GM18526 (cell line): ENCODE results near the gene SGPP2.

ENCODE experiments used
- POLR2A ChIP-seq: IDR thresholded peaks from 3 replicates; pipeline ENCODE4 v1.6.1; 2011; ENCODE audit not compliant: insufficient read length; ENCODE audit errors: extremely low read depth

Gene SGPP2

DNA sequence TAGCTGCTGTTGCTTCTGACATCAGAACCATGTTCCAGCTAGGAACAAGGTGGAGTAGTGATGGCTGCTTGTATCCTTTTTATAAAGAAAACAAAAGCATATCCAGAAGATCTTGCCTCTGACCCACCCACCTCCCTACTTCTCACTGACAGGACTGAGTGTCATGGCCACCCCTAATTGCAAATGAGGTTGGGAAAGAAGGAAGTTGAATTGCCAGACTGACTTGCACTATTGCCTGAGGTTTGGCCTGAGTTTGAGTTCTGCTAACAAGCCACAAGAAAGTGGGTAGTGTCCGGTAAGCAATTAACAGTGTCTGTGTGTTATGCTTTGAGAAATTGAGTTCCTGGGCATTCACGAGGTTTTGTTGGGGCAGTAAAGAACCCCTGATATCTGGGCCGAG is 22.8 kb downstream of the SGPP2 start:
- no peak for TF ChIP-seq POLR2A

GRCh38 chr2:222448748-222449181 is 24.4 kb downstream of the SGPP2 start:
- TF ChIP-seq POLR2A, result no peak

GRCh38 chr2:222450021-222450420 is 25.7 kb downstream of the SGPP2 start:
- TF ChIP-seq POLR2A, result no peak

GRCh38 chr2:222451224-222451674 is 26.9 kb downstream of the SGPP2 start:
- TF ChIP-seq POLR2A, result no peak

DNA sequence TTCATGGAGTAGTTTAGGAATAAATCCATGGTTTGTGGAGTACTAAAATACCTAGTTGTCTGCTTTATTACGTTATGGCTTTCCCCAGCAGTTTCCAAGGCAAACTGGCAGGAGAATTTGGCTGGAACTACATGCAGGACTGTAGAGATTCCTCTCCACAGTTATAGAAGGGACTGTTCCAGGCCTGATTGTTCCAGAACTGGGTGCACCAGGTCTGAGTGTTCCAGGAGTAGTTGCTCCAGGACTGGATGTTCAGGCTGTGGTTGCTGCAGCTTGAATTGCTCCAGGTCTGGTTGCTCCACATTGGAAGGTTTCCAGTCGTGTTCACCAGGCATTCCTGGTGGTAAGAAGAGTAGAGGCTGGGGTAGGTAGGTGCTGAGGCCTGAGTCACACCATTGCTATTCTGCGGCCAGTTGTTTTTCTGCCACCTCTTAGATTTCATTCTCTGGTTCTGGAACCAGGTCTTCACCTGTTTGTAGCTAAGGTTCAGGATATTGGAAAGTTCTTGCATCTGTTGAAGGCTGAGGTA is 28.1 kb downstream of the SGPP2 start:
- no peak for TF ChIP-seq POLR2A

DNA sequence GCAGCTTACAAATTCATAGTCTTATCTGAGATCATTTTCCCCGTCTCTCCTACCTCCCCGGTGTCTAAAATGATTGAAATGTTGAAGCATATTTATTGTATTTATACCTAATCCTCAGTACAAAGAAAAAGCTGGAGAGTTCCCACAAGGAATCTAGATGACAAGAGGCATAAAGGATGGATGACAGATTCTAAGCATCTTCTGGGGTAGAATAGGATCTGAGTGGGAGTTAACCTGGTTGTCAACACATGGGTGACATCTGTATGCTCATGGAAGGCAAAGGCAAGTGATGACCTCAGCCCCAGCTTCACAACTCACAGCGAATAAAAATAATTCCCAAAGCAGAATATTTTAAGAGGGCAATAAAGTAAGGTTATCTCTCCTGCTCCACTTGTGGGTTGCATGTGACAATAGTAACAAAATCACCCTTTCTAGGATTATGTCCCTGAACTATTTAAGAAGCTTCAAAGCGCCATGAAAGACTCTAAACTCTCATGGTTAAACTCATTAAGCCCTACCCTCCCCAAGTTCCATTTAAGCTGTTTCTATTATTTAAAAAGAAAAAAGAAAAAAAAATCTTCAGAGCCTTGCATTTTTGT is 32.2 kb downstream of the SGPP2 start:
- no peak for TF ChIP-seq POLR2A

DNA sequence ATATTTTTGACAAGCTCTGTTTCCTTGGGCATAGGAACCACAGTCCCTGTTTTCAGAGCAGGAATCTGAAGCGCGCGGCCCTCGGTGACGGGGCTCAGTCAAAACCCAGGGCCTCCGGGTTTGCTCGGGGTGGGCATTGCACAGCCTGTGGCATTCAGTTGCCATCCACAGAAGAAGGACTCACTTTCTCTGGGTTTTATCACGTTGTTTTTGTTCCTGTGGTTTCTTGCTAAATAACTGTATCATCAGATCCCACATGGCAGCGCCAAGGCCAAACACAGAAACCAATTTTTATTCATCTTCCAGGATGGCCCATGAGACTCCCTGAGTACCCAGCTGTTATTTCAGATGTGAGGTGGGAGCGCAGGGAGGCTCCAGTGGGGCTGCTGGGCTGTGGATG is 35.6 kb downstream of the SGPP2 start:
- no peak for TF ChIP-seq POLR2A

DNA sequence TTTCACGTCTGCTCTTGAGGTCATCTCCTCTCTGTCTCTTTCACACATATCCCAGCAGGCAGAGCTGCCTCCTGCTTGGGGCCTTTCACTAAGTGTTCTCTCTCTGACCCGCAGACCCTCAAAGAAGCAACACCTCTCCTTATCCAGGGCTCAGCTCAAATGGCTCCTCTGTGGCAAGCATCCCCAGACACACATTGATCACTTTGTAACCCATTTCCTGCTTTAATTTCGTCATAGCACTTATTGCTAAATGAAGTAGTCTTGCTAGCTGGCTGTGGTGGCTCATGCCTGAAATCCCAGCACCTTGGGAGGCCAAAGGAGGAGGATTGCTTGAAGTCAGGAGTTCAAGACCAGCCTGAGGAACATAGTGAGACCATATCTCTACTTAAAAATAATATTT is 41.4 kb downstream of the SGPP2 start:
- TF ChIP-seq POLR2A, result no peak

DNA sequence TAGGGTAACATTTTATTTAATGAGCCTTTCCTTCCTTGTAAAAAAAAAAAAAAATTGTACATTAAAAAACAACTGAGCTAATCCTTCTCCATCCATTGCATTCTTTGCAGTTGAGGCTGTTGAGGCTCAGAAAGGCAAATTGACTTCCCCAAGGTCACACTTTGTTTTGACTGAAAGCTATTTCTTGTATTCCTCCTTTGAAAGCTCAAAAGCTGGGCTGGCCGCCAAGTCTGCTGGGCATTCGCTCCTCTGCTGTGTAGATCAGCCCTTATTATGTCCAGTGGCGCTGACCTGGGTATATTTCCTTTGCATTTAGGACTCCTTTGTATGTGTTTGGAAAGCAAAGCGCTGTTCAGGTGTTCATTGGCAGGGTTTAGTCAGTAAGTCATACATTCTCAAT is 44.0 kb downstream of the SGPP2 start:
- TF ChIP-seq POLR2A, result no peak

DNA sequence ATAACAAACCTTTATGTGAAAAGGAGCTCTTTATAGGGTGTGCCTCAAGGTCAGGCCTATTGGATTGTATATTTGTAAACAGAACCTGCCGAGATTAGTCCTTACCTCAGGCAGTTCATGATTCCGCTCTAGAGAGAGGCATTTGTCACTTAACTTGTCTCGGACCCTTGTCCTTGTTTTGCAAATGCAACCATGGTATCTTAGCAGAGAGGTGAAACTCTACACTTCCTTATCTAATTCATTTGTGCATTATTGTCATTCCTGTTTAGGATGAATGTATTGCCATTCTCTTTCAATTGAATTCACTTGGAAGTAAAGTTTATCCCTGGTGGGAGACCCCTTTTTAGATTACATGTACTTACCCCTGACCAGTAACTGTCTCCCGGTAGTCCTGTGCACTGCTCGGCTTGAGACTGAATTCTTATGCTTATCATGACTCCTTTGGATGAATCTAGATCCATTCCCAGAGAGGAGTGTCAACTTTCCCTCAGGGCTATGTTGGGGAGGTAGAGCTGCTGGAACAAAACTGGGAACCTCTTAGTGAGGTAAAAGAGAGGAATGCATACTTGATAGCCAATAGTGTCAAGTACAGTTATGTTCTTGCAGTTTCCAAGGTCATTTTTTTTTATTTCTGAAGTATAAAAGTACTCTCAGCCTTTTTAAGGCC is 46.6 kb downstream of the SGPP2 start:
- no peak for TF ChIP-seq POLR2A

DNA sequence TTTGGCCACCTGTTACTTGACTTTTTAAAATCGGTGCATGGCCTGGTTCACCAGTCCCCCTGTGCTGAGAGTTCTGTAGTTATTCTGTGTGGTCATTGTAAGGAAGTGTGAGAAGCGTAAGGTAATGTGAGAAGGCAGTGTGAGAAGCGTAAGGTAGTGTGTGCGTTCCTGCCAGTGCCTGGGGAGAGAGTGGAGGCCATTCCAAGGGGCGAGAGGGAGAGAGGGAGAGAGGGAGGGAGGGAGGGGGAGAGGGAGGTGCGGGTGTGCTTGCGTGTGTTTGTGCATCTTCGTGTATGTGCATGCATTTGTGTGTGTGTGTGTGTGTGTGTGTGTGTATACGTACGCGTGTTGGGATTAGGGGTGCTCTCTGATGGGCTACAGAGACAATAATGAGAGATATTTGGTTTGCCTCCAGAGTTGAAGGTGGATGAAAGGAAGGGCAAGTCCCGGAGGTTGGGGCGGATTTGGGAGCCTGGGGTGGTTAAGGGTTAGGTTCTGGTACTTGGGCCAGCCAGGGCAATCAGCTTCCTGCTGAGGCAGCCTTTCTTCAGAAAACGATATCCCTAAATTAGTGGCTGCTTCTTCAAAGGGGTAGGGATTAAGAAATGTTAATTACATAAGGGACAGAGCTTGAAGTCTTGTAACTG is 53.7 kb downstream of the SGPP2 start:
- no peak for TF ChIP-seq POLR2A

- TF ChIP-seq POLR2A, result no peak
Measured at GRCh38 chr2:222479859-222480258, 55.5 kb downstream of the SGPP2 start.

DNA sequence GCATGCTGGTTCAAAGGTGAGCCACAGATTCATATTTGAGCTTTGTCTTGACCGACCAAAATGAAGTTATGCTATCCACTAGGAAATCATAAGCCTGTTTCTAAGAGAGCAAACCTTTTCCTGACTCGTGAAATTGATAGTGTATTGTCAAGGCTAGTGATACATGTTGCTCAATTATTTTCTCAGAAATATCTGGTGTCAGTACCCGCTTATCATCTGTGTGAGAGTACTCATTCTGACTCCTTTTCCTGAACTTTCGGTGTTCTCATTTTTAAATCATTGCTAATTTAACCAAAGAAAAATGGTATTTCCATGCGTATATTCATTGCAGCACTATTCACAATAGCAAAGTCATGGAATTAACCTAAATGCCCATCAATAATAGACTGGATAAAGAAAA is 56.2 kb downstream of the SGPP2 start:
- TF ChIP-seq POLR2A, result no peak

GRCh38 chr2:222481941-222482340 is 57.6 kb downstream of the SGPP2 start:
- TF ChIP-seq POLR2A, result no peak

DNA sequence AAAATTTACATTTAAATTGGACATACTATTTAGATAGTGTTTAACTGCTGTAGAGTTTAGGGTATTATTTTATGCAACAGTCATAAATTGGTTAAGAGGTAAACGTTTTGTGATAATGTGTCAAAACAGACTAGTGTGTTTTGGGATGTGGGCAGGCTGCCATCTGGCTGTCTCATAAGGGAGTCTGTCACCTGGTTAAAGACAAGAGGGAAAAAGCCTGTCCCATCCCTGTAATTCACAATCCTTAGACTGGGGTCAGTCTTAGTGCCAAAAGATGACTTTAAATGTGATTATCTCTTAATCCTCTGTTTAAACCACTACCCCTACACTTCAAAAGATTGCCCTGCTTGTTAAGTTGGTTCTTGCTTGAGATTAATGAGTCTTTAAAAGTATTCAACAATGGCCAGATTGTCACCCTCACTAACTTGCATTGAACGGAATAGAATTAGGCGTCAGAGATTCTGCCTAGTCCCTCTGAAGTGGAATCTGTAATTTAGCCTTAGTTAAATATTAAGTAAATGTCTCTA is 59.2 kb downstream of the SGPP2 start:
- TF ChIP-seq POLR2A, result no peak
